Left hindlimb (tissue), 1 donor: ENCODE data around the gene GNPAT.

Experiments
- DNase-seq: peaks from one replicate; pipeline ENCODE4 v3.0.0-alpha.2; 2018

GNPAT gene

DNA sequence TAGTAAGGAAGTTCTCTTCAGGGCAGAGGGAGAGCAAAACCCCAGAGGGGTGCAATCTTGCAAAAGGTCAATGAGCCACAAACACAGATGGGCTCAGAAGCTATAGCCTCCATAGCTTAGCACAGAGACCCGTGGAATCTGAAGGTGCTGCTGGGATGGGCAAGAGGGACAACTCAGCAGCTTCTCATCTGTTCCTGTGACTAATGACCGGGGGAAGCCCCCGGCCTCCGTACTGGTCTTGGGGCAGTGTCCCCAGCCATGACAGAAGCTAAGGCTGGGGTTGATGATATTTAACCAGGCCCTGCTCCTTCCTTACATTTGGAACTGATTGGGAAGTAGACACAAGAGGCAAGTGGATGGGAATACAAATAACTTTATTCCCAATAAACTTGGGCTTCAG, 77.6 kb downstream of the GNPAT start:
- no peak for DNase-seq

DNA sequence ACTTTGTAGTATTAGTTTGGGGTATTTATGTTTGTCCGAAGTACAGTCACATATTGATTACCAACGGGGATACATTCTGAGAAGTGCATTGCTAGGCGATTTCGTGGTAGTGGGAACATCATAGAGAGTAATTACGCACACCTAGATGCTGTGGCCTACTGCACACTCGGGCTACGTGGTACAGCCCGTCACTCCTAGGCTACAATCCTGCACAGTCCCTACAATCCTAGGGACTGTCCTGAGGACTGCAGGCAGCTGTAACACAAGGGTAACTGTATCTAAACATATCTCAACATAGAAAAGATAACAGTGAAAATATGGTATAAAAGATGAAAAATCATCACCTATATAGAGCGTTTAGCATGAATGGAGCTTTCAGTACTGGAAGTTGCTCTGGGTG, 78.1 kb downstream of the GNPAT start:
- DNase-seq, result no peak

DNA sequence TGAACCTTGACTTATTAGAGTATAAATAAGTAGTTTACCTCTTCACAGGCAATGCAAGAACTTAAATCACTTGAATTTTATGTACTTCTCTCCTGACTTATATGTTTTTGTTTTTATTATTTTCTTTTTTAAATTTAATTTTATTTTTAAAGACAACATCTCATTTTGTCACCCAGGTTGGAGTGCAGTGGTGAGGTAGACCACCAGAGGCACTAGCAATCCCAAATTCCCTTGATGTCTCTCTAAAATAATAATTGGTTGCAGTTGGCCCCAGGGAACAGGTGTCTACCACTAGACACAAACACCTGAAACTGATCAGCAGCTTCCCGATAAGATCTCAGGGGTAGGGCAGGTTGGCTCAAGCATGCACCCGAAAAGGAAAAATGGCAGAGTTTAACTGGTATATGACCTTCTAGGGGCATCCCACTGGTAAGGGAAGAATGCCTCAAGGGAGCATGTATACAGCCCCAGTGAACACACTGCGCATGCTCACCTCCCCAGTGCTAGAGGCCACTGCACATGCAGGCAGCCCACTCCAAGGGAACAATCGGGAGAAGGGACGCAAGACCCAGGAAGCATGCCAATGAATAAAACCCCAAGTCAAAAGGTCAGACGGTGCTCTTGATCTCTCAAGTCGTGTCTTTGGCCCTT, 82.0 kb downstream of the GNPAT start:
- DNase-seq, result no peak

DNA sequence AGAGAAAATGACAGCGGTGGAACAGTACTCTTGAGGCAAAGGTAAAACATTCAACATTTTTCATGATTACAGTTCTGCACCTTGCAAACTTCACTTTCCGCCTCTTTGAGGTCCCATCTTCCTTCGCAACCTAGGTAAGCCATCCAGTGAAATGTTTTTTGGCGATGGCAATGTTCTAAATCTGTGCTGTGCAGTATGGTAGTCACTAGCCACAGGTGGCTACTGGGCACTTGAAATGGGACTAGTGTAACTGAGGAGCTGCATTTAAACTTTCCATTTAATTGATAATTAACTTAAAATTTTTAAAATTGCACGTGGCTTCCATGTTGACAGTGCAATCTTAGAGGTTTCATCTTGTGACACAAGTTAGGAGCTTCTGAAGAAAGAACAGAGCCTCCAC, 83.6 kb downstream of the GNPAT start:
- no peak for DNase-seq

DNA sequence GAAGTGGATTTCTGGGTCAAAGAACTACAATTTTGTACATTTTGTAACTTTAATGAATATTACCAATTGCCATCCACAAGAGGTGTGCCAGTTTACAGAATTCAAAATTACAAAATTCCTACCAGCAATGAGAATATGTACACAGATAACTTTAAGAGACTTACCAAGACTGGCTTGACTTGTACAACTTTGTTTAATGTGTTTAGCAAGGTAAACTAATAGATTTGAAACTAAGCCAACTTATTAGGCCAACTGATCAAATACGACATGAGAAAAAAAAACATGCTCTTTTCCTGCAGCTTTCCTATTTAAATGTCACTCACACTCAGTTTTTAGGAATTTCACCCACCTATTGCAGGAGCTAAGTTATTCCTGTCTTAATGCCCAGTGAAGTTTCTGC, 85.2 kb downstream of the GNPAT start:
- no peak for DNase-seq
